IMR-90 (cell line): ENCODE measurements around the gene CD2AP. TPM values are rescaled to one million over a fixed set of nuclear protein-coding genes. Genes with fewer than 3 reads are reported as not detected.

Source experiments
- ATAC-seq: fragments of 200-7000 bp; cut with Tn5 transposase; 2 replicates; pipeline ENCODE4 v1.9.1; 2020; ENCODE audit warnings: low read depth, mild to moderate bottlenecking, moderate library complexity
- BruUV-seq: library from RNA; stranded (reverse); fragments of 400-500 nt; replicated peaks from 2 replicates; lab custom pipeline; 2021; lab: Mats Ljungman, UMichigan
- CTCF ChIA-PET: fragments of 300-600 bp; formaldehyde crosslinking; extraction: SDS; loops from one replicate; lab custom pipeline; 2021; ENCODE audit warnings: antibody characterized with exemption; lab: Yijun Ruan, JAX
- POLR2A ChIA-PET: fragments of 300-600 bp; sonication (Branson Sonifier 250); formaldehyde crosslinking; loops from one replicate; lab custom pipeline; 2022; ENCODE audit warnings: antibody characterized with exemption; ENCODE audit not compliant: unreplicated experiment; lab: Charles Lee
- DNase-seq: peaks from one replicate; pipeline ENCODE4 v3.0.0; 2013
- H2AFZ ChIP-seq: replicated peaks from 2 replicates; pipeline ENCODE3; 2013; ENCODE audit warnings: low read length, mild to moderate bottlenecking; ENCODE audit not compliant: poor library complexity
- H2AK5ac ChIP-seq: 2 replicates; pipeline ENCODE4 v1.6.1; 2013; ENCODE audit warnings: low read depth, low read length, inconsistent platforms
- H2AK9ac ChIP-seq: replicated peaks from 2 replicates; pipeline ENCODE3; 2013; ENCODE audit warnings: mild to moderate bottlenecking, low read depth, low read length, moderate library complexity; ENCODE audit not compliant: poor library complexity
- H2BK120ac ChIP-seq: 2 replicates; pipeline ENCODE4 v1.6.1; 2013; ENCODE audit warnings: low read depth, low read length, inconsistent platforms
- H2BK15ac ChIP-seq: 3 replicates; pipeline ENCODE4 v1.6.1; 2013; ENCODE audit warnings: low read depth, low read length, inconsistent platforms
- H2BK20ac ChIP-seq: 2 replicates; pipeline ENCODE4 v1.6.1; 2013; ENCODE audit warnings: low read depth, mild to moderate bottlenecking, inconsistent platforms, low read length, moderate library complexity
- H2BK5ac ChIP-seq: 2 replicates; pipeline ENCODE4 v1.6.1; 2013; ENCODE audit warnings: mild to moderate bottlenecking, low read depth, low read length, inconsistent platforms; ENCODE audit not compliant: poor library complexity, severe bottlenecking
- H3K14ac ChIP-seq: replicated peaks from 2 replicates; pipeline ENCODE4 v1.6.1; 2013; ENCODE audit warnings: low read depth, low read length, inconsistent platforms
- H3K18ac ChIP-seq: 2 replicates; pipeline ENCODE4 v1.6.1; 2013; ENCODE audit warnings: low read depth, low read length, control low read depth
- H3K23ac ChIP-seq: 2 replicates; pipeline ENCODE4 v1.6.1; 2013; ENCODE audit warnings: low read depth, low read length, inconsistent platforms
- H3K27ac ChIP-seq: 2 replicates; pipeline ENCODE4 v1.5.1; 2013; ENCODE audit warnings: mild to moderate bottlenecking, control low read depth, low read length; ENCODE audit not compliant: insufficient read depth
- H3K27me3 ChIP-seq: 2 replicates; pipeline ENCODE4 v1.6.1; 2013; ENCODE audit warnings: low read length; ENCODE audit not compliant: control insufficient read depth, insufficient read depth
- H3K36me3 ChIP-seq: 2 replicates; pipeline ENCODE4 v1.6.1; 2013; ENCODE audit warnings: low read length, mixed read lengths; ENCODE audit not compliant: control insufficient read depth, insufficient read depth
- H3K4ac ChIP-seq: 2 replicates; pipeline ENCODE4 v1.6.1; 2013; ENCODE audit warnings: low read depth, low read length, inconsistent platforms
- H3K4me1 ChIP-seq: 2 replicates; pipeline ENCODE4 v1.6.1; 2013; ENCODE audit warnings: low read length, mixed read lengths; ENCODE audit not compliant: control insufficient read depth, insufficient read depth
- H3K4me2 ChIP-seq: 2 replicates; pipeline ENCODE4 v1.6.1; 2013; ENCODE audit warnings: low read depth, mild to moderate bottlenecking, control low read depth, low read length, moderate library complexity
- H3K4me3 ChIP-seq: 2 replicates; pipeline ENCODE4 v1.5.1; 2013; ENCODE audit warnings: low read depth, mild to moderate bottlenecking, control low read depth, low read length, moderate library complexity; ENCODE audit not compliant: insufficient read depth
- H3K56ac ChIP-seq: 2 replicates; pipeline ENCODE4 v1.6.1; 2013; ENCODE audit warnings: low read length, inconsistent platforms; ENCODE audit not compliant: insufficient read depth; ENCODE audit errors: extremely low read depth
- H3K79me1 ChIP-seq, 2 experiments: 2 replicates each; pipeline ENCODE4 v1.6.1; 2013; ENCODE audit warnings: low read length in 2 of 2, inconsistent platforms in 1 of 2, low read depth in 1 of 2
- H3K9ac ChIP-seq: 2 replicates; pipeline ENCODE4 v1.6.1; 2013; ENCODE audit warnings: low read depth, low read length, control low read depth
- H3K9me1 ChIP-seq: 2 replicates; pipeline ENCODE4 v1.6.1; 2013; ENCODE audit warnings: low read length, inconsistent platforms; ENCODE audit not compliant: insufficient read depth
- H3K9me3 ChIP-seq: 2 replicates; pipeline ENCODE4 v1.6.1; 2013; ENCODE audit warnings: low read length; ENCODE audit not compliant: control insufficient read depth, insufficient read depth
- H4K20me1 ChIP-seq: 2 replicates; pipeline ENCODE4 v1.6.1; 2013; ENCODE audit warnings: low read length, inconsistent platforms; ENCODE audit not compliant: insufficient read depth
- H4K5ac ChIP-seq: 2 replicates; pipeline ENCODE4 v1.6.1; 2013; ENCODE audit warnings: mild to moderate bottlenecking, low read depth, low read length, control low read depth
- H4K8ac ChIP-seq, 2 experiments: 2 replicates each; pipeline ENCODE4 v1.6.1; 2013; ENCODE audit warnings: low read depth in 2 of 2, low read length in 2 of 2, control low read depth in 1 of 2, inconsistent platforms in 1 of 2
- H4K91ac ChIP-seq: 2 replicates; pipeline ENCODE4 v1.6.1; 2013; ENCODE audit warnings: low read depth, low read length, inconsistent platforms; ENCODE audit not compliant: insufficient read depth
- BHLHE40 ChIP-seq: fragments of 150-350 bp; IDR thresholded peaks from 2 replicates; pipeline ENCODE4 v1.6.1; 2016; ENCODE audit warnings: mild to moderate bottlenecking, low read depth, low read length
- CEBPB ChIP-seq: IDR thresholded peaks from 2 replicates; pipeline ENCODE4 v1.6.1; 2012; ENCODE audit warnings: low read depth, low read length, improper control_type of control experiment
- ELK1 ChIP-seq: fragments of 150-350 bp; IDR thresholded peaks from 2 replicates; pipeline ENCODE4 v1.6.1; 2016; ENCODE audit warnings: low read depth, mild to moderate bottlenecking, low read length, moderate library complexity, borderline replicate concordance
- FOS ChIP-seq: fragments of 150-350 bp; IDR thresholded peaks from 2 replicates; pipeline ENCODE4 v1.6.1; 2016; ENCODE audit warnings: low read depth, low read length
- MAFK ChIP-seq: IDR thresholded peaks from 2 replicates; pipeline ENCODE4 v1.6.1; 2012; ENCODE audit warnings: low read depth, low read length, improper control_type of control experiment
- MAZ ChIP-seq: IDR thresholded peaks from 2 replicates; pipeline ENCODE4 v1.6.1; 2012; ENCODE audit warnings: low read depth, mild to moderate bottlenecking, low read length, improper control_type of control experiment, moderate library complexity, borderline replicate concordance
- MXI1 ChIP-seq: IDR thresholded peaks from 2 replicates; pipeline ENCODE4 v1.6.1; 2012; ENCODE audit warnings: low read depth, mild to moderate bottlenecking, low read length, moderate library complexity, borderline replicate concordance
- NFE2L2 ChIP-seq: fragments of 150-350 bp; IDR thresholded peaks from 2 replicates; pipeline ENCODE4 v1.6.1; 2016; ENCODE audit warnings: low read depth, mild to moderate bottlenecking, low read length
- POLR2A ChIP-seq: IDR thresholded peaks from 2 replicates; pipeline ENCODE4 v1.6.1; 2012; ENCODE audit warnings: mild to moderate bottlenecking, low read depth, low read length
- RAD21 ChIP-seq: IDR thresholded peaks from 2 replicates; pipeline ENCODE4 v1.6.1; 2012; ENCODE audit warnings: low read length, improper control_type of control experiment
- RCOR1 ChIP-seq: IDR thresholded peaks from 2 replicates; pipeline ENCODE4 v1.6.1; 2012; ENCODE audit warnings: mild to moderate bottlenecking, low read length, improper control_type of control experiment; ENCODE audit not compliant: insufficient replicate concordance
- RFX5 ChIP-seq: IDR thresholded peaks from 2 replicates; pipeline ENCODE4 v1.8.0; 2012; ENCODE audit warnings: low read depth, mild to moderate bottlenecking, low read length, moderate library complexity
- SMC3 ChIP-seq: fragments of 150-350 bp; IDR thresholded peaks from 2 replicates; pipeline ENCODE4 v1.6.1; 2016; ENCODE audit warnings: low read depth, mild to moderate bottlenecking, antibody characterized with exemption, low read length, moderate library complexity
- USF2 ChIP-seq: fragments of 150-350 bp; IDR thresholded peaks from 2 replicates; pipeline ENCODE4 v1.6.1; 2017; ENCODE audit warnings: mild to moderate bottlenecking, antibody characterized with exemption, low read length, low read depth
- WGBS, 2 experiments: methylation state at CpG; one replicate each; pipeline versions ENCODE4 v1.1.5 to v1.1.7; 2013; ENCODE audit warnings: missing lambda C conversion rate in 2 of 2; ENCODE audit not compliant: insufficient read length in 1 of 2; ENCODE audit errors: extremely low coverage in 2 of 2; 5-methylcytosine and 5-hydroxymethylcytosine counted together
- dilution Hi-C: fragments of 300-500 bp; cut with HindIII; formaldehyde crosslinking; loops from one replicate; pipeline ENCODE4 v1.14.3; 2018; ENCODE audit warnings: low sequenced_read_pairs; ENCODE audit not compliant: unreplicated experiment
- in situ Hi-C: fragments of 300-500 bp; cut with MboI; formaldehyde crosslinking; loops from 3 replicates; pipeline ENCODE4 v1.14.3; 2019; ENCODE audit warnings: low sequenced_read_pairs, inconsistent platforms, mixed read lengths
- intact Hi-C: fragments of 100-400 bp; cut with micrococcal nuclease; formaldehyde crosslinking; loops from 2 replicates; pipeline ENCODE4 v1.10.0; 2022
- polyA plus RNA-seq, 3 experiments: library from polyadenylated mRNA; depleted of rRNA; stranded (reverse); fragments of >200 nt; gene quantifications; 2 replicates each; pipeline ENCODE4 v1.2.3, GENCODE V29; 2012; ENCODE audit warnings: low replicate concordance in 1 of 3
- total RNA-seq: library from RNA; depleted of rRNA; stranded (reverse); fragments of >200 nt; gene quantifications from 2 replicates; pipeline ENCODE4 v1.2.3, GENCODE V29; 2012

Gene CD2AP
- total and polyA plus RNA-seq, 2 of the 4 experiments (the other 2 are of a cell fraction): 5.3 to 7.5 TPM

GRCh38 chr6:47535316-47536225 lies 58.0 kb downstream of the CD2AP start:
- Histone ChIP-seq H2BK20ac (no peak overlapping the region), H3K4me1 (no peaks in the 10 kb centered on the region), H3K27ac (no peak overlapping the region), H2BK5ac (no peak overlapping the region), H2BK15ac (no peak overlapping the region), H3K79me1 (peaks cover 8% of the 10 kb centered on the region in 2 experiments), H4K91ac (no peak overlapping the region), H3K4me2 (no peak overlapping the region), H3K56ac (no peak overlapping the region), H2AK9ac (no peak overlapping the region), H3K4me3 (no peak overlapping the region), H3K4ac (no peak overlapping the region), H3K23ac (no peak overlapping the region), H2AK5ac (no peak overlapping the region), H2BK120ac (no peak overlapping the region), H3K9me3 (no peaks in the 10 kb centered on the region), H3K18ac (no peak overlapping the region), H4K20me1 (no peaks in the 10 kb centered on the region), H2AFZ (no peak overlapping the region), H4K5ac (no peak overlapping the region), H4K8ac (no peak overlapping the region), H3K27me3 (no peaks in the 10 kb centered on the region), H3K9ac (no peak overlapping the region), H3K36me3 (peaks cover 8% of the 10 kb centered on the region; the same call in 1 of the 2 replicates), H3K14ac (no peak overlapping the region), H3K9me1 (no peaks in the 10 kb centered on the region)
- intact Hi-C loops: no loop called here
- no peak for DNase-seq
- dilution Hi-C loops: no loop called here
- in situ Hi-C loops: no loop called here
- no CpG with 5 or more reads among the region's 2 CpGs for WGBS, 2 experiments
- ChIA-PET CTCF (no interaction called here), POLR2A (no interaction called here)
- no peak for ATAC-seq
- TF ChIP-seq POLR2A (no peak), MXI1 (no peak), CEBPB (no peak), RAD21 (no peak), RFX5 (no peak), USF2 (no peak), MAFK (no peak), NFE2L2 (no peak), BHLHE40 (no peak), MAZ (no peak), SMC3 (no peak), RCOR1 (no peak), ELK1 (no peak), FOS (no peak)
- no TSS peak for BruUV-seq
